ENCODE measurements around the gene CKAP2L.

Gene CKAP2L

GRCh38 chr2:112703684-112704083, 60.7 kb downstream of the CKAP2L start:
- TF ChIP-seq ZFX (IDR thresholded peaks at IDR 0.05; ENCODE audit: borderline replicate concordance) (no peak), CTCF (IDR thresholded peaks at IDR 0.05) (no peak)
- H3K27ac ChIP-seq, result no peak overlapping the region

GRCh38 chr2:112701052-112701451, 63.4 kb downstream of the CKAP2L start:
- TF ChIP-seq ZFX (IDR thresholded peaks at IDR 0.05; ENCODE audit: borderline replicate concordance) (no peak), CTCF (IDR thresholded peaks at IDR 0.05) (no peak)

GRCh38 chr2:112699984-112700667, 64.3 kb downstream of the CKAP2L start:
- no peak for TF ChIP-seq CTCF (IDR thresholded peaks at IDR 0.05)
- no peak for TF ChIP-seq ZFX (IDR thresholded peaks at IDR 0.05; ENCODE audit: borderline replicate concordance)
- H3K27ac ChIP-seq, result no peak overlapping the region

More at GRCh38 chr2:112701052-112701451, 63.4 kb downstream of the CKAP2L start:
- H3K27ac ChIP-seq, result no peak overlapping the region

GRCh38 chr2:112698834-112699515, 65.4 kb downstream of the CKAP2L start:
- H3K27ac ChIP-seq, result no peak overlapping the region
- no peak for TF ChIP-seq CTCF (IDR thresholded peaks at IDR 0.05)
- no peak for TF ChIP-seq ZFX (IDR thresholded peaks at IDR 0.05; ENCODE audit: borderline replicate concordance)

- H3K27ac ChIP-seq, result no peak overlapping the region
- TF ChIP-seq CTCF (IDR thresholded peaks at IDR 0.05) (no peak), ZFX (IDR thresholded peaks at IDR 0.05; ENCODE audit: borderline replicate concordance) (no peak)
Measured at GRCh38 chr2:112694182-112694581, 70.2 kb downstream of the CKAP2L start.

GRCh38 chr2:112693596-112693995, 70.8 kb downstream of the CKAP2L start:
- TF ChIP-seq ZFX (IDR thresholded peaks at IDR 0.05; ENCODE audit: borderline replicate concordance) (no peak), CTCF (IDR thresholded peaks at IDR 0.05) (no peak)
- H3K27ac ChIP-seq, result no peak overlapping the region

- H3K27ac ChIP-seq, result no peak overlapping the region
- TF ChIP-seq CTCF (IDR thresholded peaks at IDR 0.05), result no peak
- TF ChIP-seq ZFX (IDR thresholded peaks at IDR 0.05; ENCODE audit: borderline replicate concordance), result no peak
Measured at GRCh38 chr2:112692918-112693317, 71.5 kb downstream of the CKAP2L start.

Measured in 22Rv1 (cell line).